ENCODE data around the gene NUP62CL. TPM values are rescaled to one million over a fixed set of nuclear protein-coding genes. Genes with fewer than 3 reads are reported as not detected.

NUP62CL gene
- total and polyA plus RNA-seq, 4 donors: 0.97 to 6.8 (median 2.6) TPM

- TF ChIP-seq RAD21 (IDR thresholded peaks at IDR 0.05) (no peak), CTCF (IDR thresholded peaks at IDR 0.05; ENCODE audit: low read depth, low read length, missing input control) (no peak), FOXA2 (IDR thresholded peaks at IDR 0.05) (no peak)
Observed at GRCh38 chrX:107228486-107228819, 22.2 kb upstream of the NUP62CL start (continued).

- no peak for DNase-seq (ENCODE audit: low spot score)
- no peak for TF ChIP-seq FOXA1 (IDR thresholded peaks at IDR 0.05)
- no peak for TF ChIP-seq REST (IDR thresholded peaks at IDR 0.05)
- no peak for TF ChIP-seq MAX (IDR thresholded peaks at IDR 0.05)
- no peak for TF ChIP-seq SP1 (IDR thresholded peaks at IDR 0.05)
- TF ChIP-seq CTCF (IDR thresholded peaks at IDR 0.05; ENCODE audit: low read depth, low read length, missing input control): no peak
- TF ChIP-seq HNF4G (IDR thresholded peaks at IDR 0.05): no peak
- TF ChIP-seq RXRA (IDR thresholded peaks at IDR 0.05): no peak
- no peak for TF ChIP-seq GABPA (IDR thresholded peaks at IDR 0.05 in 1 of 2, conservative IDR thresholded peaks at IDR 0.05 in 1 of 2)
- no peaks in the 10 kb centered on the region for H3K36me3 ChIP-seq (ENCODE audit: control insufficient read depth in 4 of 4, insufficient read depth in 3 of 4, low read depth in 1 of 4, low read length in 3 of 4)
- no peak overlapping the region for H3K27ac ChIP-seq (ENCODE audit: low read depth in 1 of 2, low read length in 2 of 2)
- no peak overlapping the region for H3K9ac ChIP-seq (ENCODE audit: low read depth in 1 of 2, low read length in 2 of 2)
- 93% methylated on average over 2 of the region's 2 CpGs for WGBS
- H3K4me1 ChIP-seq (ENCODE audit: control insufficient read depth in 4 of 4, insufficient read depth in 4 of 4, low read length in 3 of 4): no peaks in the 10 kb centered on the region
- no peak overlapping the region for H3K4me3 ChIP-seq (ENCODE audit: low read depth in 1 of 3, low read length in 3 of 3)
- no peaks in the 10 kb centered on the region for H3K9me3 ChIP-seq (ENCODE audit: control insufficient read depth in 4 of 4, low read length in 3 of 4)
- no peaks in the 10 kb centered on the region for H3K27me3 ChIP-seq (ENCODE audit: control insufficient read depth in 4 of 4, insufficient read depth in 4 of 4, low read length in 3 of 4)
Observed at GRCh38 chrX:107227780-107228485, 21.7 kb upstream of the NUP62CL start.

- WGBS: 91% methylated on average over 1 of the region's 1 CpG
- H3K4me1 ChIP-seq (ENCODE audit: control insufficient read depth in 4 of 4, insufficient read depth in 4 of 4, low read length in 3 of 4): no peaks in the 10 kb centered on the region
- no peak for TF ChIP-seq MAX (IDR thresholded peaks at IDR 0.05)
- no peak for TF ChIP-seq NR2F2 (IDR thresholded peaks at IDR 0.05)
- TF ChIP-seq HNF4G (IDR thresholded peaks at IDR 0.05): no peak
- TF ChIP-seq JUND (IDR thresholded peaks at IDR 0.05): no peak
- no peak for TF ChIP-seq FOXA1 (IDR thresholded peaks at IDR 0.05)
- TF ChIP-seq CTCF (IDR thresholded peaks at IDR 0.05; ENCODE audit: low read depth, low read length, missing input control): no peak
- no peak for TF ChIP-seq RXRA (IDR thresholded peaks at IDR 0.05)
- no peak for TF ChIP-seq TAF1 (conservative IDR thresholded peaks at IDR 0.05)
- no peak overlapping the region for H3K9ac ChIP-seq (ENCODE audit: low read depth in 1 of 2, low read length in 2 of 2)
- H3K4me3 ChIP-seq (ENCODE audit: low read depth in 1 of 3, low read length in 3 of 3): no peak overlapping the region
- H3K9me3 ChIP-seq (ENCODE audit: control insufficient read depth in 4 of 4, low read length in 3 of 4): no peaks in the 10 kb centered on the region
- no peak for DNase-seq (ENCODE audit: low spot score)
- no peak overlapping the region for H3K27ac ChIP-seq (ENCODE audit: low read depth in 1 of 2, low read length in 2 of 2)
- no peaks in the 10 kb centered on the region for H3K36me3 ChIP-seq (ENCODE audit: control insufficient read depth in 4 of 4, insufficient read depth in 3 of 4, low read depth in 1 of 4, low read length in 3 of 4)
- H3K27me3 ChIP-seq (ENCODE audit: control insufficient read depth in 4 of 4, insufficient read depth in 4 of 4, low read length in 3 of 4): no peaks in the 10 kb centered on the region
Observed at GRCh38 chrX:107226757-107227156, 20.5 kb upstream of the NUP62CL start.
